GM18511 (cell line): ENCODE measurements around the gene TSPAN17.

Experiments used
- ATAC-seq: cut with Tn5 transposase; IDR thresholded peaks from one replicate; pipeline ENCODE4 v1.9.1; 2021; ENCODE audit warnings: mild to moderate bottlenecking, moderate library complexity; ENCODE audit not compliant: unreplicated experiment

Gene TSPAN17

DNA sequence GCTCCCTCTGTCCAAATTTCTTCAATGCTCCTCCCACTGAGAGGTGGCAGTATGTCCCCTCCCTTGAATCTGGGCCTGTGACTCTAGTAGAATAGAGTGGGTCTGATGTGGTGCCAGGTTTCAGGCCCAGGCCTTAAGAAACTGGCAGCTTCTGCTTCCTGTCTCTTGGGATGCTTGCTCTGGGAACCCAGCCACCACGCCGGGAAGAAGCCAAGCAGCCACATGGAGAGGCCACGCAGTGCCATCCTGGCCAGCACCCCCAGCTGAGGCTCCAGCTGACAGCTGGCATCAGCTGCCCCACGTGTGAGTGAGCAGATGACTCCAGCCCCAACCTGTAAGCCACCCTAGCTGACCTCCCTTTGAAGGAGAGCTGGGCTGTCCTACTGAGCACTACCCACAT is 7.3 kb upstream of the TSPAN17 start:
- ATAC-seq: no peak

DNA sequence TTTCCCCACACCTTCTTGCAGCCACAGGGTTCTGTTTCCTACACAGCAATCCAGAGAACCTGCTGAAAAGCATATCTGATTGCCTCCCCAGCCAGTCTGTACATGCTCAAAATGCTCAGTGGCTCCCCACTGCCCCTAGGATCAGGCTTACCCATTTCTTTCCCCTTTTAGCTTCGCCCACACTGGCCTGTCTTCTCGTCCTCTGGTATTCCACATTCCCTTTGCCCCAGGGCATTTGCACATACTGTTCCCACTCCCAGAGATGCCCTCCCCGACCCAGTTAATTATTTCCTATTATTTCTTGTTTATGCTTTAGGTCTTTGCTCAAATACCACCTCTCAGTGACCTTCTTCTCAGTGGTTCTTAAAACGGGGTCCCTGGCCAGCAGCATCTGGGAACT is 6.7 kb upstream of the TSPAN17 start:
- no peak for ATAC-seq

- no peak for ATAC-seq
Measured at GRCh38 chr5:176642675-176643490, 4.4 kb upstream of the TSPAN17 start.

- ATAC-seq: no peak
Measured at GRCh38 chr5:176643491-176644219, 3.6 kb upstream of the TSPAN17 start.

DNA sequence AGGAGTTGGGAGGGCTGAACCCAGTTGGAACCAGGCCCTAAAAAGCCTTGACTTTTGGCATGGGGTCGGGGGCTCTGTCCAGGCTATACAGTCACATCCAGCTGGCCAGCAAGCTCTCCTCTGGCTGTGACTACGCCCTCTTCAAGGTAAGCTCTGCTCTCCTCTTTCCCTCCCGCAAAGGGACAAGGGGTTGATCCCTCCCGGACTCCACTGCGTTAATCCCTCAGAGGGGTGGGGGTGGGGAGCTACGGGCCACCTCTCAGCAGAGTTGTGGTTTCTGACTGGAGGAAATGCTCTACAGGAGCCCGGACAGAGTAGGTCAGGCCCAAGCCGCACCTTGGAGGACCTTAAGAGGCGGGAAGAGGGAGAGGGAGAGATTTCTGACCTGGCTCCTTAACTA is 3.0 kb upstream of the TSPAN17 start:
- ATAC-seq: no peak

DNA sequence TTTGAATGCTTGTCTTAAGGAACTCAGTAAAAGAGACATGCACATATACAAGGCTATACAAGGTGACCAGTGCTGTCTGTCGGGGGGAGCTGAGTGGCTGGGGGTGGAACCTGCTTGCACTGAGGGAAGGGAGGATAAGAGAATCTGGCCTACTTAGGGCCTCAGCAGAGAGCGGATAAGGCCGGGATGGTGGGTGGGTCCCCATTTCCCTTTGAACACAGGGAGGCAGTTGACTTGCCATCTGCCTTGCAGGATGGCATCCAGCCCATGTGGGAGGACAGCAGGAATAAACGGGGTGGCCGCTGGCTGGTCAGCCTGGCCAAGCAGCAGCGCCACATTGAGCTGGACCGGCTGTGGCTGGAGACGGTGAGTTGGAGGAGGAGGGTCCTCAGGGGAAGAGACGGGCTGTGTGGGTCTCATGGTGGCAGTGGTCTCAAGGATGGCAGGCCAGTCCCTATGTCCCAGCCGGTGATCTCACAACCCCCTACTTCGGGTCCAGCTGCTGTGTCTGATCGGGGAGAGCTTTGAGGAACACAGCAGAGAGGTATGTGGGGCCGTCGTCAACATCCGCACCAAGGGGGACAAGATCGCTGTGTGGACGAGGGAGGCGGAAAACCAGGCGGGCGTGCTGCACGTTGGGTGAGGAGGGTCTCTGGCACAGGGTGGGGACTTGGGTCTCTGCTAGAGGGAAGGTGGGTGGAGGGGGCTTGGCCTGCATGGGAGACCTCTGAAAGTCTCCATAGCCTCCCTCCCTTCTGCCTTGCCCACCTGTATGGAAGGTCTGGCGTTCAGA is 2.2 kb upstream of the TSPAN17 start:
- ATAC-seq: no peak

DNA sequence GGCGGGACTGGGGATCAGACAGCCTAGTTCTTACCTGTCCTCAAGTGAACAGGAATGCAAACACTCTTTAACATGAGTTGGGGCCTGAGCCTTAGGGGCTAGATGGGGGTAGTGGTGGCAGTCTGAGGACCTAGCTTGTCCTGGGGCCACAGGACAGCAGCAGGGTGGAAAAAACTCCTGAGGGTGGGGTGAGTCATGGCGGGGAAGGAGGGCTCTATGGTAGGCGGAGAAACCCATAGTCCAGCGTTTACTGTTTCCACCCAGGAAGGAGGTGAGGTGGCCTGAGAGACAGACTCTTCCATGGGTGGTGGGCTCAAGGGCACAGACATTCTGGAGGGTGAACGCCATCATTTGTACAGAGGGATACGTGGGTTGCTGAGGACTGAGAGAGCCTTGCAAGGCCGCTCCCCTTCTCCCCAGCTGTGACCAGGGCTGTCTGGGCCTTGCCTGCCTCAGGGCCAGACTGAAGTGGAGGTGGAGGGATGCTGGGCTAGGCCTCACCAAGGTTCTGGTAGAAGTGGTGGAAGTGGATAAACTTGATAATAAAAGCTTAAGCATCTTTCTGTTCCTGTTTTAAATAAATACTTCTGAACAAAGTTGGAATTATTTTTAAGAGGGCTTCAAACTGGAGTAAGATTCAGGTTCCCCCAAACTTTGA is 1.1 kb upstream of the TSPAN17 start:
- ATAC-seq: no peak

DNA sequence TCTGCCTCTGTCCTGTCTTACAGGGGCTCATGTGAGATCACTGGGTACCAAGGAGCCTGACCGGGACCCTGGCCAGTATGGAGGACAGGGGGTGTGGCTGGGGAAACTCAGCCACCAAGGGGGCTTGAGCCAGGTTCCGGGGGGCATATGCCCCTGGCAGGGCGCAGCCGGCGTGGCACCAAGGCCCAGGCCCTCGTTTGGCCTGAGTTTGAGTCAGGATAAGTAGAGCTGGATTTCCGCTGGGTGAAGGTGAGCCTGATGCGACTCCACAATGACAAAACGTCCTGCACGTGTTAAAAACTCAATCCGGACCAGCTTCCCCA is 616 bp upstream of the TSPAN17 start:
- peak; percentile 34 for ATAC-seq

DNA sequence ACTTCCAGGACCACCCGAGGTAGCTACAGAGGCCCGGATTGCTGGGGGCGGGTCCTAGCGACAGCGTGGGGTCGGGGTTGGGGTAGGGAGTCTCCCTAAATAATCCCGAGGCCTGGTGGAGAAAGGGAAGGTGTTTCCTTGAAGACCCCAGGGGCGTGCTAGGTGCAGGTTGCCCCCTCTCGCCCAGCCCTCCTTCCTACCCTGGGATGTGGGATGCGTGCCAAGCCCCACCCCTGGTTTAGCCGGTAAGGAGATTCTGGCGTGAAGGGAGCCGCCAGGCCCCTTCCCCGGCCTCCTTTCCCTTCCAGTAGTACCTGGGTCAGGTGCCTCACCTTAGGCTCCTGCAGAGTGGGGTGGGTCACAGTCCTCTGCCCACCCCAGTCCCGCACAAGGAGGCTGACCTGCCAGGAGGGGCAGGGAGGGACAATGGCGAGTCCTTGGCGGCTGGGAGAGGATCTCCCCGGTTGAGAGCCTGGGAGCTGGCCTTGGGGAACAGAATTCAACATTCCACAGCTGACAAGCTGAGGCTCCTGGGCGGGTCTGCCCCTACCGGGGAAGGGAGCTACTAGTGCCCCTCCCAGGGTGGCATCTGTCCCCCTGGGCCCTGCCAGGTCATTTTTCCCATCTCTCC is 674 bp downstream of the TSPAN17 start:
- ATAC-seq: no peak

DNA sequence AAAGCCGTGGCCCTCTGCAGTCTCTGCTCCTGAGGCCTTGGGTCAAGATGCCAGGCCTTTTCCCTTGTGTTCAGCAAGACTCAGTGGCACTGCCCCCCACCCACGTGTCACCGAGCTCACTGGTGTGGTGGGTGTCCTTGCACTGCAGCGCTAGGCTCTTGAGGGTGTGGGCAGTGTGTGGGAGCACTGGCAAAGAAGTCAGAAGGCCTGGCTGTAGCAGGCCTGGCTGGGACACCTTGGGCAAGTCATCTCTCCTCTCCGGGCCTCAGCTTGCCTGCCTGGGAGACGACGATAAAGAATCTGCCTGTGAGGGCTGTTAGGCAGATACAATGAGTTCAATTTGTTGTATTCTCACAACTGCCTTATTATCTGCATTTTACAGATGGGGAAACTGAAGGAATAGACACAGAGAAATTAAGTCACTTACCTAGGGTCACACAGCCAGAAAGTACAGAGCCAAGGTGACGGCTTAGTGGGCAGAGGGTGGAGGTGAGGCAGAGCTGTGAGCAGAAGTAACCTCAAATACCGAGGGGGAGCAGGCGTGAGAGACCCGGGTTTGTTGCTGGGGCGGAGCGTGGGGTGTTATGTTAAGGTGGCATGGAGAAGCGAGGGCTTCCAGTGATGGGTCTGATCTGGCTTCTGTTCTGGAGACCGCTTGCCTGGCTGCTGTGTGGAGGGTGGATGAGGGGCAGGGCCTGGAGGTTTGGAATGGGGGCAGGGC is 1.4 kb downstream of the TSPAN17 start:
- no peak for ATAC-seq

- no peak for ATAC-seq
Measured at GRCh38 chr5:176650354-176650884, 3.1 kb downstream of the TSPAN17 start.

DNA sequence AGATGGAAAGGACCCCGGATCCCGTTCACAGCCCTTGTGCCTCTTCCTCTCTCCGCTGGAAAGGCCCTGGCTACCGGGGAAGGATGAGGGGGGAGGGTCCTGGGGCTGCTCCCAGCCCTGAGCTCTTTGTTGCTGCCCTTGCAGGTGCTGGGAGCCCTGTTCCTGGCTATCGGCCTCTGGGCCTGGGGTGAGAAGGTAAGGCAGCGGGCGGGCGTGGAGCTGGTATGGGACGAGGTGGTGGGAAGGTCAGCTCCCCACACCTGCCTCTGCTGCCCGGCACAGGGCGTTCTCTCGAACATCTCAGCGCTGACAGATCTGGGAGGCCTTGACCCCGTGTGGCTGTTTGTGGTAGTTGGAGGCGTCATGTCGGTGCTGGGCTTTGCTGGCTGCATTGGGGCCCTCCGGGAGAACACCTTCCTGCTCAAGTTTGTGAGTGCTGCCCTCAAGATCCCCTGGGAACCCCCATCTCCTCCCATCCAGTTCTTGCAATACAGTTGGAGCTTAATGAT is 4.2 kb downstream of the TSPAN17 start:
- no peak for ATAC-seq

DNA sequence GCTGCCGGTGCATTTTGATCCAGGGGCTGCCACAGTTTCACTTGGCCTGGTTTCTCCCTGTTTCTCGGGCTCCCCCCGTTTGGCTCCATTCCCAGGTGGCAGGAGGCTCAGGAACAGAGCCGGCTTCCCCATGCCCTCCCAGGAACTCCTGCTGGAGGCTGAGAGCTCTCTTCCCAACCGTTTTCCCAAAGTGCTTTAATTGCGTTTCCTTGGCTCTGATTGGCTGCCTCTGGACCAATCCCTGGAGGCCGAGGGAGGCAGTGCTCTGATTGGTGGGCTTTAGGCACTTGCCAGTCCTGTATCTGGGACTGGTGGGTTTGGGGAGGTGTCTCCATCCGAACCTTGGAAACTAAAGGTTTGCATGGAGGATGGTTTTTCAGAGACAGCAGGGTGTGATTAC is 4.9 kb downstream of the TSPAN17 start:
- no peak for ATAC-seq

DNA sequence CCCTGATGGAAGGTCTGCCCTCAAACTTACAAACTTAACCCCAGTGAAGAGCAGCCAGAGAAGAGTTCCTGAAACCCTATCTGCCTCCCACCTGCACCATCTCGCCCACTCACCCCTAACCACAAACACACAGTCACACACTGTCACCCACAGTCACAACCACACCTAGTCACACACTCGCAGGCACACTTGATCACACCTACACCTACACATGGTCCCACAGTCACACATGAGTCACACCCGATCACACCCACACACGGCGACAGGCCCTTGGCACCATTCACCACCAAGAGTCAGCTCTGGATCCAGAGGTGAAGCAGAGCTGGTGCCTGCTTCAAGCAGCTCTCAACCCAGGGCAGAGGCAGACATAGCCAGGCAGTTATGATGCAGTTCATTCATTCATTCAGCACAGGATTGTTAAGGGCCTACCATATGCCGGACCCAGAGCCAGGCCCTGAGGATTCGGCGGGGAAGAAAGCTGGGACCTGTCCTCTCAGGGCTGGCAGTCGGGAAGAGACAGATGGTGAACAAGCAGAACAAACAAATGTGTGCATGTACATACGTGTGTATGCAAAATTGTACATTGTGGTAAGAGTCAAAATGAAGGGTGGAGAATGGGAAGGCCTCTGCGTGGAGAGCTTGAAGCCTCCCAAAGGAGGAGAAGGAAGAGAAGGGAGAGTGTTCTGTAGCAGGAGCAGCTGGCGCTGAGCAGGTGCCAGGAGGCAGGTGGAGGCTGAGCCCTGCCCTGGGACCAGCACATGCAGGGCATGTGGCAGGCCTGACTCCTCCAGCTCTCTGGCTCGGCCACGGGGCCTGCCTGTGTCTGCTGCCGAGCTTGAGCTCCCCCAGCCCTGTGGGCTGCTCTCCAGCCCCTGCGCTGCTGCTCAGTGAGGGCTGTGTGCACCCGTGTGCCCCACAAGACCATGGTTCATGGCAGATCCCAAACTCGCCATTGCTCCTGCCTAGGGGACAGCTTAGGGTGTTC is 6.4 kb downstream of the TSPAN17 start:
- peak; percentile 45 for ATAC-seq

DNA sequence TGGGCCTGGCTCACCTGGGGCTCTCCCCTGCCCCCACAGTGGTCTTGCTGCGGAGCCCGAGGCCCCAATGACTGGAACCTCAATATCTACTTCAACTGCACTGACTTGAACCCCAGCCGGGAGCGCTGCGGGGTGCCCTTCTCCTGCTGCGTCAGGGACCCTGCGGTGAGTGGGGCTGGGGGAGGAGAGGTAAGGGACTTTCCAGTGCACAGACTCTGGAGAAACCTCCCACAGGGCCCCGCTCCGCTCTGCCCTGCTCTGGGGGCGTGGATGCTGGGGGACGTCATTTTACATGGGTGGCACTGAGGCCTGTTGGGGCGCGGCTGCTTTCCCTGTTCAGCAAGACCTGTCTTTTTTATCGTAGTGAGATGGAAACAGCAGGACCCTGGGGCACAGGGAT is 7.6 kb downstream of the TSPAN17 start:
- ATAC-seq: no peak

DNA sequence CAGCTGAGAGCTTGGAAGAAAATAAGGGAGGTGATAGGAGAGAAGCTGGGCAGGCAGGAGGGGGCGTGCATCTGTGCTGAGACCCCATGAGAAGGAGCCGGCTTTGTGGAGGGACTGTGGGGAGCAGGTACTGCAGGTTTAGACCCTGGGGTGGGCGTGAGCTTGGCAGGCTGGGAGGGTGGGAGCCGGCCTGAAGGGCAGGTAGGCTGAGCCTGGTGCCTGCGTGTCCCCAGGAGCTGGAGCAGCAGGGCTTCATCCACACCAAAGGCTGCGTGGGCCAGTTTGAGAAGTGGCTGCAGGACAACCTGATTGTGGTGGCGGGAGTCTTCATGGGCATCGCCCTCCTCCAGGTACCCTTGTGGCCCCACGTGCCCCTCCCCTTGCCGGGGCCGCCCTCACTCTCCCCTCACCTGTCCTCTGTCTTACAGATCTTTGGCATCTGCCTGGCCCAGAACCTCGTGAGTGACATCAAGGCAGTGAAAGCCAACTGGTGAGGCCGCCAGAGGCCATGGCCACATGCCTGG is 9.2 kb downstream of the TSPAN17 start:
- no peak for ATAC-seq

DNA sequence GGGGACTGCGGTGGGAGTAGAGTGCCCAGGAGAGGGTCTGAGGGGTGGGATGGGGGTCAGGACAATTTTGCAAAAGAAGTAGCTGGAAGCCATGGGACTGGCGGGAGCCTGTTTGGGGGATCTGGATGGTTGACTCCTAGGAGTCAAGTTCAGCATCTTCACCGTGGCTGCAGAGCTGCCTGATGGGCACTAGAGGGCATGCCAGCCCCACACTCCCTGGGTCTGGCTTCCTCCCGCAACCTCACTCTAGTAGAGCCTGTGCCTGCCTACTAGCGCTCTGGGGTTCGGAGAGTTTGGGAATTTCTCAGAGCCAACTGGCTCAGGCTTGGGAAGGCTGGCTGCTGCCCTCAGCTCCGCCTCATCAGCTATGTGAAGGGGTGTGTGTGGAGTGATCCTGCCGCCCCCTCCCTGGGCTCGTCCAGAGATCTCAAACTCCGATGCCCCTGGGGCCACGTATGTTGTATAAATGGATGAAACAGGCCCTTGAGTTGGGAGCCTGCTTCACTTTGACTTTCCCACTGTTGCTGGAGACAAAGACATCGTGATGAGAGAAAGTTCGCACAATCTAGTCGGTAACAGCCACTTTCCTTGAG is 10.8 kb downstream of the TSPAN17 start:
- ATAC-seq: peak; percentile 58
